Measurements from ENCODE around the gene HSBP1. TPM values are rescaled to one million over a fixed set of nuclear protein-coding genes. Genes with fewer than 3 reads are reported as not detected.

The HSBP1 gene
- total RNA-seq, 1 experiment from 2014 or later, result 230 TPM

GRCh38 chr16:83826146-83826913, 18.6 kb downstream of the HSBP1 start:
- H3K27me3 Mint-ChIP-seq (ENCODE audit: low read depth), result peaks cover 2% of the 10 kb centered on the region; the same call in 1 of the 2 replicates
- H3K9ac ChIP-seq (ENCODE audit: extremely low read depth, insufficient read length, low read length), result no peak overlapping the region
- peaks cover 6% of the 10 kb centered on the region; the same call in 1 of the 2 replicates for H3K4me1 ChIP-seq (ENCODE audit: insufficient read depth, low read length)
- no peaks in the 10 kb centered on the region for H3K79me2 ChIP-seq (ENCODE audit: insufficient read depth, low read length)
- no peak overlapping the region for H4K91ac ChIP-seq (ENCODE audit: insufficient read length, low read depth, low read length)
- peak overlapping the region in 2 of 3 experiments; percentile 40 to 76; a peak in 2 of 7 replicates for H3K27ac Mint-ChIP-seq
- H2BK12ac ChIP-seq (ENCODE audit: insufficient read length, low read depth, low read length), result no peak overlapping the region
- no peak overlapping the region for H3T11ph ChIP-seq (ENCODE audit: low read length)
- H2AFZ ChIP-seq (ENCODE audit: low read length), result no peak overlapping the region
- TF ChIP-seq CTCF (conservative IDR thresholded peaks at IDR 0.05), result peak; percentile 97
- H3K4me2 ChIP-seq (ENCODE audit: insufficient read depth, insufficient read length, low read length), result no peak overlapping the region
- H4K20me1 ChIP-seq (ENCODE audit: control insufficient read depth, insufficient read depth, insufficient read length), result no peaks in the 10 kb centered on the region
- no peak overlapping the region for H2BK120ac ChIP-seq (ENCODE audit: low read depth, low read length, poor library complexity, severe bottlenecking)
- H3K18ac ChIP-seq (ENCODE audit: insufficient read length, low read depth, low read length), result no peak overlapping the region
- no peak overlapping the region for H2BK5ac ChIP-seq (ENCODE audit: insufficient read length, low read length)
- H3K36me3 Mint-ChIP-seq (ENCODE audit: insufficient read depth in 1 of 3, low read depth in 3 of 3), result no peaks in the 10 kb centered on the region; a peak in 1 of 7 replicates
- H2BK20ac ChIP-seq (ENCODE audit: low read depth, low read length, poor library complexity, severe bottlenecking), result no peak overlapping the region
- no peak overlapping the region for H3K14ac ChIP-seq (ENCODE audit: insufficient read depth, low read length)
- H3K27ac ChIP-seq (ENCODE audit: insufficient read length, low read depth, low read length), result no peak overlapping the region
- no CpG with 5 or more reads among the region's 21 CpGs for WGBS (ENCODE audit: extremely low coverage, insufficient read length, low lambda C conversion rate)
- H3K79me1 ChIP-seq (ENCODE audit: insufficient read depth, low read depth, low read length, poor library complexity, severe bottlenecking), result no peaks in the 10 kb centered on the region
- H3K23me2 ChIP-seq (ENCODE audit: insufficient read length, low read depth, low read length, poor library complexity, severe bottlenecking), result no peaks in the 10 kb centered on the region
- no peak overlapping the region for H2BK15ac ChIP-seq (ENCODE audit: low read depth, low read length)
- no peak overlapping the region for H3K4ac ChIP-seq (ENCODE audit: low read depth, low read length)
- DNase-seq, result peak; percentile 83
- H4K8ac ChIP-seq (replicated peaks; ENCODE audit: insufficient read length, low read depth, low read length), result no peak overlapping the region
- no peaks in the 10 kb centered on the region for H3K9me3 ChIP-seq (ENCODE audit: control insufficient read depth, low read depth, low read length)
- H3K4me3 Mint-ChIP-seq, result no peak overlapping the region; a peak in 1 of 5 replicates
- no peak overlapping the region for H4K5ac ChIP-seq (ENCODE audit: insufficient read length, low read depth, low read length)
- H3K27me3 ChIP-seq (ENCODE audit: insufficient read depth, low read length), result no peaks in the 10 kb centered on the region
- H3K23ac ChIP-seq (ENCODE audit: insufficient read length, low read depth, low read length), result no peak overlapping the region
- H2AK5ac ChIP-seq (ENCODE audit: insufficient read length, low read length), result no peak overlapping the region
- H3K56ac ChIP-seq (ENCODE audit: insufficient read length, low read depth, low read length), result no peak overlapping the region
- H3K9me3 Mint-ChIP-seq, result no peaks in the 10 kb centered on the region
- peaks cover 37 to 49% of the 10 kb centered on the region in 2 experiments for H3K4me1 Mint-ChIP-seq
